HepG2 (cell line): ENCODE measurements around the gene AP1S3. TPM values are rescaled to one million over a fixed set of nuclear protein-coding genes. Genes with fewer than 3 reads are reported as not detected.
A peak's percentile ranks its signal among the peaks of the same experiment; 100 is the strongest.

ENCODE experiments used
- EED ChIP-seq: sonication (generic); formaldehyde crosslinking; IDR thresholded peaks from 2 replicates; pipeline ENCODE4 v1.5.0; 2020; ENCODE audit warnings: mild to moderate bottlenecking, missing genetic modification reagents
- HMGXB3 ChIP-seq: sonication (generic); formaldehyde crosslinking; IDR thresholded peaks from 2 replicates; pipeline ENCODE4 v1.4.0; 2020; ENCODE audit warnings: missing genetic modification reagents, borderline replicate concordance
- MED8 ChIP-seq: sonication (generic); formaldehyde crosslinking; IDR thresholded peaks from 2 replicates; pipeline ENCODE4 v1.8.1; 2023; ENCODE audit warnings: mild to moderate bottlenecking, missing genetic modification reagents; ENCODE audit not compliant: insufficient replicate concordance
- NCOA1 ChIP-seq: sonication (generic); formaldehyde crosslinking; IDR thresholded peaks from 2 replicates; pipeline ENCODE4 v1.9.0; 2021; ENCODE audit warnings: missing genetic modification reagents
- NCOA2 ChIP-seq: sonication (generic); formaldehyde crosslinking; IDR thresholded peaks from 2 replicates; pipeline ENCODE4 v1.8.0; 2022; ENCODE audit warnings: inconsistent platforms
- PCBP2 ChIP-seq: fragments of 200-400 bp; formaldehyde crosslinking; optimal IDR thresholded peaks from 2 replicates; pipeline ENCODE3; 2018; ENCODE audit warnings: low read length, low read depth; ENCODE audit not compliant: poor library complexity, severe bottlenecking
- PHF21A ChIP-seq: sonication (generic); formaldehyde crosslinking; IDR thresholded peaks from 2 replicates; pipeline ENCODE4 v1.5.0; 2020; ENCODE audit warnings: mild to moderate bottlenecking, missing genetic modification reagents
- PTBP1 ChIP-seq: fragments of 200-400 bp; formaldehyde crosslinking; IDR thresholded peaks from 2 replicates; pipeline ENCODE4 v1.6.1; 2018; ENCODE audit warnings: low read length, low read depth; ENCODE audit not compliant: poor library complexity, severe bottlenecking
- TMF1 ChIP-seq: sonication (generic); formaldehyde crosslinking; IDR thresholded peaks from 2 replicates; pipeline ENCODE4 v1.8.1; 2022; ENCODE audit warnings: low read depth, missing genetic modification reagents
- ZBTB40 ChIP-seq, 2 experiments: fragments of 450-650 bp in 1 of 2; sonication (generic) in 1 of 2; formaldehyde crosslinking in 1 of 2; IDR thresholded peaks; 2 replicates each; pipeline versions ENCODE4 v1.6.1 to v1.8.0; 2016 to 2022; ENCODE audit warnings: antibody characterized with exemption in 1 of 2, mild to moderate bottlenecking in 1 of 2, missing genetic modification reagents in 1 of 2
- ZMYM4 ChIP-seq: sonication (generic); formaldehyde crosslinking; IDR thresholded peaks from 2 replicates; pipeline ENCODE4 v1.8.1; 2023; ENCODE audit warnings: mild to moderate bottlenecking, missing genetic modification reagents
- ZSCAN20 ChIP-seq: sonication (generic); formaldehyde crosslinking; IDR thresholded peaks from 2 replicates; pipeline ENCODE4 v1.4.0; 2020; ENCODE audit warnings: missing genetic modification reagents, mild to moderate bottlenecking, borderline replicate concordance
- polyA plus RNA-seq, 8 experiments: library from polyadenylated mRNA; depleted of rRNA in 3 of 8; stranded (reverse) in 7 of 8; unstranded in 1 of 8; fragments of >200 nt; fragmentation: Illumina TruSeq in 4 of 8; extraction: Trizol in 4 of 8; gene quantifications; 2 replicates each; pipeline versions ENCODE4 v1.2.1 to v1.2.3, GENCODE V29; 2011 to 2016; ENCODE audit warnings: low read depth in 4 of 8, missing spikeins in 1 of 8, mixed read lengths in 1 of 8; ENCODE audit not compliant: insufficient read depth in 1 of 8
- total RNA-seq, 5 experiments: library from RNA; depleted of rRNA; stranded (reverse); fragments of >200 nt; fragmentation: Illumina TruSeq; extraction: Trizol; gene quantifications; 2 replicates each; pipeline ENCODE4 v1.2.3, GENCODE V29; 2016; ENCODE audit warnings: low read depth in 1 of 5

The AP1S3 gene
- total and polyA plus RNA-seq, 2 of the 13 experiments (the other 11 are each of a cell fraction or from before 2014, with no cell fraction given): 3.0 to 16.3 TPM

GRCh38 chr2:223860809-223861738 lies 23.7 kb upstream of the AP1S3 start (continued):
- TF ChIP-seq ZSCAN20 (CRISPR knock-in tag): no peak
- peak; percentile 78 for TF ChIP-seq NCOA2 (CRISPR knock-in tag)
- no peak for TF ChIP-seq PHF21A (CRISPR knock-in tag)
- TF ChIP-seq NCOA1 (CRISPR knock-in tag): no peak
- no peak for TF ChIP-seq ZBTB40 (IDR thresholded peaks at IDR 0.05)
- no peak; the same call in 1 of the 2 replicates for TF ChIP-seq ZBTB40 (CRISPR knock-in tag; IDR thresholded peaks at IDR 0.05)
- TF ChIP-seq TMF1: no peak
- no peak for TF ChIP-seq PTBP1
- TF ChIP-seq PCBP2: no peak
- TF ChIP-seq ZMYM4 (CRISPR knock-in tag): peak; percentile 67
- peak; percentile 28; the same call in 1 of the 2 replicates for TF ChIP-seq HMGXB3 (CRISPR knock-in tag)
- TF ChIP-seq EED (CRISPR knock-in tag): no peak
- TF ChIP-seq MED8 (CRISPR knock-in tag): no peak
